Fibroblast of skin of back (primary cell): ENCODE data around the gene GALNT18.
A peak's percentile ranks its signal among the peaks of the same experiment; 100 is the strongest.

ENCODE experiments used
- DNase-seq: peaks from one replicate; pipeline ENCODE4 v3.0.0-alpha.2; 2013

GALNT18 gene

GRCh38 chr11:11586465-11586864, 35.3 kb downstream of the GALNT18 start:
- no peak for DNase-seq

GRCh38 chr11:11584937-11585336, 36.9 kb downstream of the GALNT18 start:
- DNase-seq: peak; percentile 11

DNA sequence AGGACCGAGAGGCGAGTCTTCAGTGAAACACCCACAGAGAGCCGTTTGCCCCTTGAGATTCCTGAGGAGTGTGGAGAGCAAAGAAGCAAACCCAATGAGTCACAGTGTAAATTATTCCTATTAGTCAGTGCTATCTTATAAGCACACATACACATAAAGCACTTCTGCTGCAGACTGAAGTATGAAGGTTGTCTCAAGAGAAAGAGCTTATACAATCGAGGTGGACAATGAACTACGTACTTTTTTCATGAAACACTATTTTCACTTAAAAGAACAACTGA, 37.3 kb downstream of the GALNT18 start:
- peak; percentile 89 for DNase-seq

DNA sequence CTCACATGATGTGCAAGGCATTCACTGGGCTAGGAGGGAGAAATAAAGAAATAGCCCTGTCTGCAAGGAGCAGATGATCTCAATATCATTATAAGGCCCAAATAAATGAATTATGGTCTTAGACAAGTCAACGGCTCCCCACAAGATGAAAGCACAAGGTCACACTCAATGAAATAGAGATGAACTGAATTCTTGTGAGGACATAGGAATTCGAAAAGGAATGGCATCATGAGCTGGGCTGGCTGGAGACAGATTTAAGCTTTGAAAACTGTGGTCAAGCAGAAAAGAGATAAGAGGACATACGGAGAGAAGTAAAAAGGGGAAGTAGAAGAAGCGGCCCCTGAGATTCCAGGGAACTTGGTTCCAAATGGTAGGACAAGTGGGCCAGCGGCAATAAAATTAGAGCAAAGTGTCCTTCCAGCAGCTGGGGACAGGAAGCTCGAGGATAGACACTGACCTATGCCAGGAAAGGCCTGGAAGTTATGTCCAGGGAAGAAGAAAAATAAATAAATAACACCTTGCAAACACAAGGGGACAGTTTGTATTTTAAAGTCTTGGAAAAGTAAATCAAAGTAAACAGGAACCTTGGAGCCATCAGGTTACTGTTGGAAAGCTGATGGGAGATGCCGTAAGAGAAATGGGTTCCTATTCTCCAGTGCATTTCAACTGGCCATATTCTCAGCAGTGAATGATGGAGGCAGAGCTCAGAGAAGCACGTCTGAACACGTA, 37.8 kb downstream of the GALNT18 start:
- DNase-seq: peak; percentile 5

- no peak for DNase-seq
These were observed 39.6 kb downstream of the GALNT18 start for GRCh38 chr11:11582011-11582701.

DNA sequence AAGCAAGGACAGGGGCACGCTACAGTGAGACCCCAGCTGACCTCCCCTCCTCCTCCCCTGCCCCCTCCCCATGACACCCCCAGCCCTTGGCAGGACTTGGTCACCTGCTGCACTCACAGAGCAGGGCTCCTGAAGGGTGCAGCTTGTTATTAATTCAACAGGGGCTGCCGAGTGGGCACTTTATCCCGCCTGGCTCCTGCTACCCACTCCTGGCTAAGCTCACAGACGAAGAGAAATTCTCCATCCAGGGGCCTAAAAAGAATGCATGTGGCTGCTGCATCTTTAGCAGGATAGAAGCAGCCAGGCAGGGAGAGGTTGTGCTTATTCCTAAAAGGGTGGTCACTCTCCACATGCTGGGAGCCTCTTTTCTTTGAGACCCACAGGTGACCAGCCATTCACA, 40.3 kb downstream of the GALNT18 start:
- DNase-seq: no peak

DNA sequence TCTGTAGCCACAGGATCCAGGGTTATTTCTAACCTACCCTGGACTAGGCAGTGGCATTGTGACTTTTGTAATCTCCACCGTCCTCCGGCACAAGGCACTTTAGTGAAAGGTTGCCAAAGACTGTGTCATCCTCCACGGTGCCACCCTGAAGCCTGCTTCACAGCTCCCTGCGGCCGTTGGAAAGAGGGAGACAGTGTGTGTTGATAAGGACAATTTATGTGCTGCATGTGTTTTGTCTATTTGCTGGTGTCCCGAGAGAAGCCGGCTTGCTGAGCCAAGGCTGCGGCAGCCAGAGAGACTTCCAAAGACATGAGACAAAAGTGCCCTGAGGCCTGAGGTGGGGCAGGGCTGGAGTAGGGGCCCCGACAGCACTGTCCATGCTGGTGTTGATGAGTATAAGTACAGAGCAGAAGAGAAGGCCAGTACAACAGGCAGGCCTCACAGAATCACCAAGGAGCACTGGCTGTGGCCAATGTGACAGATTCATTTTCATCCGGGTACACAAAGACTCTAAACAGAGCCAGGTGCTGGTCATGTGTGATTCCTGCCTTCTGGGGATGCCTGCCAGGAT, 40.9 kb downstream of the GALNT18 start:
- DNase-seq: no peak

- no peak for DNase-seq
These were observed 41.8 kb downstream of the GALNT18 start for GRCh38 chr11:11580012-11580411.

GRCh38 chr11:11579012-11579988, 42.5 kb downstream of the GALNT18 start:
- DNase-seq: no peak

- DNase-seq: no peak
These were observed 43.6 kb downstream of the GALNT18 start for GRCh38 chr11:11577932-11578911.

DNA sequence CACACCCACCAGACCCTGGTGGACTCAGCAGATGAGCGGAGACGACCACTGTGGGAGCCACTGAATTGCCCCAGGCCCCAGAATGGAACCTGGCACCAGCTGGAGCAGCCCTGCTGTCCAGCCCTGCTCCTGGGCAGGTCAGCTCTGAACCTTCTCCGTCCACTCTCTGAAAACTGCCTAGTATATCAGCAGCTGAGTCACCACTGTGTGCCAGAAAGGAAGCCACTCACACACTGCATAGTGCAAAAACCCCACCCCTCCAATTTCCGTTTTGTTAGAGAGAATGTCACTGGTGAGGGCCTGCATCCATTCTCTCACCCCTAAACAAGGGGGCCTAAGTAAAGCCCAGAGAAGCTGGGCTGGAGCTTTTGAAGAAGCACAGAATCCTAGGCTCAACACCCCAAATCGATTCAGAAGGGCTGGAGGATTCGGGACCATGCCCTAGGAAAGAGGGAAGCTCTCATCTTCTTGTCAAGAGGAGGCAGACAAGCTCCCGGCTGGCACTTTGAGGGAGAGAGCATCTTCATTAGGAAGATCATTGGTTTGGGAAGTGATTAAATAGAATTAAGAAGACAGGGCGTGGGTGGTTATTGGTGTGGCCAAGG, 44.5 kb downstream of the GALNT18 start:
- DNase-seq: peak; percentile 30

DNA sequence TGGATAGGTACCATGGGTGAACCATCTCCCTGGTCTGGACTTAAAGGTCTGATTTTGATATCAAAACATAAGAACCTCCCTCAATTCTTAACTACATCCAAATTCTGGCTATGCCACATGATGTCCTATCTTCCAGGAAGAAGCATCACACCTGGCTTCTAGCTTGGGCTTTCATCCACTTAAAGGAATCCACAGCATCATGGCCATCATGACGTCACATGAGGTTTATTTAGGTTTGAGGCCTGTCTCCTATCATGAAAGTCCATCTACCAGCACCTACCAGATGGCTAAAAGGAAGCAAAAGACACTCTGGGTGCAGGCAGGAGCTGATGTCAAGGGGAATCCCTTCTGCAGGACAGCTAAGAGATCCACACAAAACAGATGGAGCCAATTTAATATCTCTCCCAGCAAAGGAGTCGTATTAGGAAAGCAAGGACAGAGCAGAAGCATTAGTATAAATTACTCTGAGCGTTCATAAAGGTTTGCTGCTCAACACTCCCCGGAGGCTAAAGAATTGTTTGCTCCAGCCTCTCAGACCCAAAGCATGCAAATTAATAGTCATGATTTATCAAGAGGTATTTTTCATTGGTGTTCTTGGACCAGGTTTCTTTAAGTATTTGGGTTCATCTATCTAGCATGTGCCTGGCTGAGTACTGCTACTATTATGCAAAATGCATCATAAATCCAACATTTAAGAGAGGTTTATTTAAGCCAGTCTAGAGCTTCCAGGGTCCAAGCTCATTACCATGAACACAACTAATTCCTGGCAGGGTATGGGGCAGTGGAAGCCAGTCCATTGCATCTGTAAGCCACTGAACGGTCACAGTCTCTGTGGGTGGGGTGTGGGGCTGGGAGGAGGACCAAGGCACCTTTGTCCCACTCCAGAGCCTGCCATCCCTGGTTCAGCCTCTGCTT, 47.2 kb downstream of the GALNT18 start:
- DNase-seq: no peak

DNA sequence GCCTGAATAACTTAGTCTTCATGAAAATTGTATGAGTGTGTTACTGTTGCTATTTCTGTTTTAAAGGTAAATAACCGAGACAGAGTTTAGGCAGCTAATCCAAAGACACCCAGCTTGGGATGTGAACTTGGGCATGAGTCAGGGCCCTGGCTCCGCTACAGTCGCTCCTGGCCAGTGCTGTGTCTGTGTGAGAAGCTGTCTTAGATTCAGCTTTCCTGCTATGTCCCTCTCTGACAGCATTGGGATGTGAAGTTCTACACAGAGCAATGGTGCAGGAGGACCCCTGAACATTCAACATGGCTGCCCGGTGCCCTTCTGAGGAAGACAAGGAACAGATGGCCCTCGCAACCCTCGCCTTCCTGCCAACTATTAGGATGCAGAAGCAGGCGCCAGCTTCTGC, 49.4 kb downstream of the GALNT18 start:
- no peak for DNase-seq

- DNase-seq: no peak
These were observed 49.9 kb downstream of the GALNT18 start for GRCh38 chr11:11571893-11572292.

- no peak for DNase-seq
These were observed 51.0 kb downstream of the GALNT18 start for GRCh38 chr11:11570823-11571222.

DNA sequence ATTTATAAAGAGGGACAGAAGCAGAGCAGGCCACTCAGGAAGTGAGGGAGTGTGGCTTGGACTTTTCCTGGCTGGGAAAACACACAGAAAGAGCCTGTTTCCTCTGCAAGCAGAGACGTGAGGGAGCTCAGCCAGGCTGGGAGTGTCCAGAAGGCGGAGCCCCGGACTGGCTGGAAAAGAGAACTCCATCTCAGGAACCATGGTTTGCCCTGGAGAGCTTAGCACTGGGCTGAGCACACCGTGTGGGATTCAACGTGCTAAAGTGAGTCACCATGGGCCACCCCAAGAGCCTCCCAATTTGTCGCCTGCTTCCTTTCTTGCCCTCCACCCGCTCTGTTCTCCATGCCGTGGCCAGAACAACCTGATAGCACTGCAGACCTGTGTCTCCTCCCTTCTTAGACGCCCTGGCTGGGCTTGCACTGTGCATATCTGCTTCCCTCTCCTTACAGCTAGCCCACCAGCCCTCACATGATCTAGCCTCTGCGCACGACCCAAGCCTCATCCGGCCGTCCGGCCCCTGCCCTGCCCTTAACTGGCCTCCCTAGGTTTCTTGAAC, 51.8 kb downstream of the GALNT18 start:
- DNase-seq: no peak

DNA sequence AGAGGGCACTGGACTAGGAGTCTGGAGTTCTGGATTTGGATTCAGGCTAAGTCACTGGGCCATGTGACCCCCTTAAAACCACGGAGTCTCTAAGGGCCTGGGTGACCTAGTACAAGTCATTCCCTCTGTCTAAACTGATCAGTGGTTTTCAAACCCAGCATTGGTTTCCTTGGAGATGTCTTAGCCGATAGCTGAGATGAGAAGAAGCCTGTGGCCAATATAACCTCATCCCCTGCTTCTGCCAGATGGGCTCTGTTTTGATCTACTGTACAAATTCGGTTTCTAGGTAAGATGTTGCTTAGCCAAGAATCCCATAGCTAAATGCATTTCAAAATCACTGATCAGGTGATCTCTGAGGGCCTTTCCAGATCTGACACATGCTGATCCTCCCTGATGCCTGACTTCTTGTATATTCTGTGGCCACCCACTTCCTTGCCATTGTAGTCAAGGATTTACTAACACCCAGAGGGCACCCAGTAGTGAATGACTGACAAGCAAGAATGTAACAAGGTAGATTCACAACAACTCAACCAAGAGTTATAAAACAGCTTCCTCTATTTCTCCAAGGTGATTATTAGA, 53.1 kb downstream of the GALNT18 start:
- no peak for DNase-seq

GRCh38 chr11:11567936-11568650, 53.7 kb downstream of the GALNT18 start:
- peak; percentile 18 for DNase-seq

DNA sequence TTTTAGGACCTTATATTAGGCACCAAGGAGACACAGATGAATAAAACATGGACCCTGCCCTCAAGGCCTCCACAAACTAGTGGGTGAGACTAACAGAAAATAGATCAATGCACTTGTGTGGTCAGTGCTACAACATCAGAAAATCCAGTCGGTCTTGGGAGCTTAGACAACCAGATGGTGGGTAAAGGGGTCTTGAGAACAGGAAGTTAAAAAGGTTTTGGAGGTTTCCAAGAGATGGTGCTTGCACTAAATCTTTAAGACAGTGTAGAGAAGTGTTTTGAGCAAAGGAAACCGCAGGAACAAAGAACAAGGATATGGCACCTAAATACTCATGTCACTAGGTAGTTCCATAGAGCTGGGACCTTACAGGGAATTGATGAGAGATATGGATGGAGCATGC, 56.2 kb downstream of the GALNT18 start:
- DNase-seq: no peak
